HepG2 (cell line): Measurements from ENCODE around the gene OR5F1. TPM values are rescaled to one million over a fixed set of nuclear protein-coding genes. Genes with fewer than 3 reads are reported as not detected.

Source experiments
- ATAC-seq: fragments of 200-7000 bp; cut with Tn5 transposase; 3 replicates; pipeline ENCODE4 v1.9.1; 2020; ENCODE audit warnings: mild to moderate bottlenecking, moderate library complexity
- BruUV-seq: library from RNA; stranded (reverse); fragments of 400-500 nt; replicated peaks from 2 replicates; lab custom pipeline; 2021; lab: Mats Ljungman, UMichigan
- CTCF ChIA-PET: fragments of 300-600 bp; formaldehyde crosslinking; extraction: SDS; loops from one replicate; lab custom pipeline; 2021; ENCODE audit warnings: low total read pairs, inconsistent platforms, low intra/inter-chr PET ratio; lab: Yijun Ruan, JAX
- POLR2A ChIA-PET: fragments of 350-600 bp; sonication (Branson Sonifier 250); formaldehyde crosslinking; loops from one replicate; lab custom pipeline; 2020; ENCODE audit warnings: antibody characterized with exemption, inconsistent platforms; lab: Yijun Ruan, JAX
- DNase-seq: peaks from one replicate; pipeline ENCODE4 v3.0.0-alpha.2; 2015; ENCODE audit warnings: low spot score
- FAIRE-seq: peaks from 3 replicates; lab custom pipeline; 2011; peaks lifted over from hg19 to GRCh38; lab: Jason Lieb, UNC
- H2AFZ ChIP-seq: one replicate; pipeline ENCODE4 v1.6.1; 2011; ENCODE audit warnings: low read length, inconsistent platforms
- H3K27ac ChIP-seq: fragments of 300-600 bp; 3 replicates; pipeline ENCODE4 v1.8.0; 2011; ENCODE audit warnings: mixed run types, mild to moderate bottlenecking, mixed read lengths, low read length, inconsistent platforms; ENCODE audit not compliant: insufficient read depth; ENCODE audit errors: extremely low read length
- H3K27me3 ChIP-seq, 2 experiments: fragments of 200-600 bp in 1 of 2; 2 replicates in 1 of 2; 3 replicates in 1 of 2; pipeline versions ENCODE4 v1.6.0 to v1.8.0; 2011; ENCODE audit warnings: low read length in 2 of 2, mild to moderate bottlenecking in 2 of 2, moderate library complexity in 2 of 2, inconsistent platforms in 1 of 2; ENCODE audit not compliant: insufficient read depth in 2 of 2, control insufficient read depth in 1 of 2
- H3K36me3 ChIP-seq, 2 experiments: fragments of 200-600 bp in 1 of 2; replicated peaks in 1 of 2; 2 replicates in 1 of 2; 3 replicates in 1 of 2; pipeline versions ENCODE4 v1.5.1 to v1.8.0; 2011; ENCODE audit warnings: low read length in 2 of 2, inconsistent platforms in 1 of 2; ENCODE audit not compliant: insufficient read depth in 2 of 2, control insufficient read depth in 1 of 2
- H3K4me1 ChIP-seq: 2 replicates; pipeline ENCODE4 v1.5.1; 2012; ENCODE audit warnings: low read length, inconsistent platforms; ENCODE audit not compliant: insufficient read depth
- H3K4me2 ChIP-seq: 2 replicates; pipeline ENCODE4 v1.6.0; 2011; ENCODE audit warnings: low read depth, low read length, inconsistent platforms
- H3K4me3 ChIP-seq, 3 experiments: fragments of 200-600 bp in 1 of 3; sonication (generic), shearing (Covaris generic) in 1 of 3; replicated peaks in 1 of 3; 2 replicates each; pipeline ENCODE4 v1.5.1; 2011 to 2016; ENCODE audit warnings: low read length in 3 of 3, inconsistent platforms in 2 of 3, low read depth in 2 of 3, mild to moderate bottlenecking in 2 of 3, control low read depth in 1 of 3, mixed read lengths in 1 of 3; ENCODE audit not compliant: insufficient read depth in 1 of 3
- H3K79me2 ChIP-seq: one replicate; pipeline ENCODE4 v1.6.1; 2011; ENCODE audit warnings: low read length, inconsistent platforms; ENCODE audit not compliant: insufficient read depth
- H3K9ac ChIP-seq: 2 replicates; pipeline ENCODE4 v1.6.0; 2011; ENCODE audit warnings: mild to moderate bottlenecking, low read depth, low read length, inconsistent platforms; ENCODE audit not compliant: insufficient read depth
- H3K9me3 ChIP-seq: 2 replicates; pipeline ENCODE4 v1.5.1; 2012; ENCODE audit warnings: mild to moderate bottlenecking, low read length
- H4K20me1 ChIP-seq: 2 replicates; pipeline ENCODE4 v1.6.0; 2011; ENCODE audit warnings: inconsistent platforms, mild to moderate bottlenecking, low read length, moderate library complexity; ENCODE audit not compliant: insufficient read depth
- CHD2 ChIP-seq: IDR thresholded peaks from 2 replicates; pipeline ENCODE4 v1.6.1; 2011; ENCODE audit warnings: low read depth, low read length, improper control_type of control experiment
- HMG20A ChIP-seq: IDR thresholded peaks from 2 replicates; pipeline ENCODE4 v1.6.1; 2016; ENCODE audit warnings: borderline replicate concordance
- HOXA5 ChIP-seq: sonication (generic); formaldehyde crosslinking; IDR thresholded peaks from 2 replicates; pipeline ENCODE4 v1.4.0; 2020; ENCODE audit warnings: missing genetic modification reagents
- KMT2A ChIP-seq: sonication (generic); formaldehyde crosslinking; IDR thresholded peaks from 2 replicates; pipeline ENCODE4 v1.4.0; 2020; ENCODE audit warnings: missing genetic modification reagents
- PCBP1 ChIP-seq: fragments of 200-400 bp; formaldehyde crosslinking; IDR thresholded peaks from 2 replicates; pipeline ENCODE4 v1.6.1; 2017; ENCODE audit warnings: mild to moderate bottlenecking, low read depth, low read length, borderline replicate concordance
- THAP11 ChIP-seq: IDR thresholded peaks from 2 replicates; pipeline ENCODE4 v1.6.1; 2016; ENCODE audit warnings: missing biosample characterization, missing genetic modification reagents
- ZBTB8A ChIP-seq: sonication (generic); formaldehyde crosslinking; IDR thresholded peaks from 2 replicates; pipeline ENCODE4 v1.4.0; 2020; ENCODE audit warnings: mild to moderate bottlenecking, low read depth, missing genetic modification reagents, borderline replicate concordance
- ZSCAN5A ChIP-seq: sonication (generic); formaldehyde crosslinking; IDR thresholded peaks from 2 replicates; pipeline ENCODE4 v1.8.0; 2022; ENCODE audit warnings: mild to moderate bottlenecking, missing genetic modification reagents, borderline replicate concordance
- WGBS: methylation state at CpG from one replicate; pipeline ENCODE4 v1.1.6; 2017; ENCODE audit warnings: low lambda C conversion rate; 5-methylcytosine and 5-hydroxymethylcytosine counted together
- in situ Hi-C: cut with HindIII; loops from 2 replicates; pipeline ENCODE4 v1.10.0; 2017; ENCODE audit warnings: low pct_unique_long_range_greater_than_20kb; ENCODE audit not compliant: extremely low pct_ligation_motif_present
- intact Hi-C: fragments of 100-400 bp; cut with micrococcal nuclease; formaldehyde crosslinking; loops from one replicate; pipeline ENCODE4 v1.10.0; 2022; ENCODE audit not compliant: unreplicated experiment
- polyA plus RNA-seq, 8 experiments: library from polyadenylated mRNA; depleted of rRNA in 3 of 8; stranded (reverse) in 7 of 8; unstranded in 1 of 8; fragments of >200 nt; fragmentation: Illumina TruSeq in 4 of 8; extraction: Trizol in 4 of 8; gene quantifications; 2 replicates each; pipeline versions ENCODE4 v1.2.1 to v1.2.3, GENCODE V29; 2011 to 2016; ENCODE audit warnings: low read depth in 4 of 8, missing spikeins in 1 of 8, mixed read lengths in 1 of 8; ENCODE audit not compliant: insufficient read depth in 1 of 8
- total RNA-seq, 5 experiments: library from RNA; depleted of rRNA; stranded (reverse); fragments of >200 nt; fragmentation: Illumina TruSeq; extraction: Trizol; gene quantifications; 2 replicates each; pipeline ENCODE4 v1.2.3, GENCODE V29; 2016; ENCODE audit warnings: low read depth in 1 of 5
- TF ChIP-seq, protein P1 (sequence below): sonication (generic); formaldehyde crosslinking; IDR thresholded peaks from 2 replicates; pipeline ENCODE4 v1.4.0; 2020; ENCODE audit warnings: mild to moderate bottlenecking, missing genetic modification reagents

Gene OR5F1
- total and polyA plus RNA-seq, 2 of the 13 experiments (the other 11 are each of a cell fraction or from before 2014, with no cell fraction given): not detected

DNA sequence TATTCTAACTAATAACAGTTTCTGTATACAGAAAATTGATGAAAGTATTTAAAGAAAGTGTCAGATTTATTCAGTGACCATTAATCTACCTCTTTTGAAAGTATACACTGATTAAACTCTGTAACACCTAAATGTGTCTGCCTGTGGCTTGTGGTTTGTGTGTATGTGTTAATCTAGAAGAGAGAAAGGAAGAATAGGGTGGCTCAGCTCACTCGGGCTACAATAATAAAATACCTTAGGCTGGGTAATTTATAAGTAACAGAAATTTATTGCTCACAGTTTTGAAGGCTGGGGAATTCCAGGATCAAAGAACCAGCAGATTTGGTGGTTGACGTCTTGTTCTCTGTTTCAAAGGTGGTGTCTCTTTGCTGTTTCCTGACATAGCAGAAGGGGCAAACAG lies 19.4 kb upstream of the OR5F1 start:
- Histone ChIP-seq H3K9me3 (peaks cover 23% of the 10 kb centered on the region; the same call in 1 of the 2 replicates), H4K20me1 (no peaks in the 10 kb centered on the region), H3K79me2 (no peaks in the 10 kb centered on the region), H3K27ac (no peak overlapping the region), H3K4me3 (no peak overlapping the region), H3K4me2 (no peak overlapping the region), H3K27me3 (no peaks in the 10 kb centered on the region), H3K36me3 (no peaks in the 10 kb centered on the region), H3K4me1 (no peaks in the 10 kb centered on the region), H2AFZ (no peak overlapping the region), H3K9ac (no peak overlapping the region)
- FAIRE-seq (no peak), DNase-seq (no peak), ATAC-seq (no peak)
- in situ Hi-C loops (no loop called here), intact Hi-C loops (no loop called here)
- TF ChIP-seq HMG20A (CRISPR knock-in tag) (no peak), PCBP1 (no peak), CHD2 (no peak), ZSCAN5A (CRISPR knock-in tag) (no peak), ZBTB8A (no peak), HOXA5 (CRISPR knock-in tag) (no peak), THAP11 (no peak), KMT2A (CRISPR knock-in tag) (no peak)
- TF ChIP-seq, protein P1, sequence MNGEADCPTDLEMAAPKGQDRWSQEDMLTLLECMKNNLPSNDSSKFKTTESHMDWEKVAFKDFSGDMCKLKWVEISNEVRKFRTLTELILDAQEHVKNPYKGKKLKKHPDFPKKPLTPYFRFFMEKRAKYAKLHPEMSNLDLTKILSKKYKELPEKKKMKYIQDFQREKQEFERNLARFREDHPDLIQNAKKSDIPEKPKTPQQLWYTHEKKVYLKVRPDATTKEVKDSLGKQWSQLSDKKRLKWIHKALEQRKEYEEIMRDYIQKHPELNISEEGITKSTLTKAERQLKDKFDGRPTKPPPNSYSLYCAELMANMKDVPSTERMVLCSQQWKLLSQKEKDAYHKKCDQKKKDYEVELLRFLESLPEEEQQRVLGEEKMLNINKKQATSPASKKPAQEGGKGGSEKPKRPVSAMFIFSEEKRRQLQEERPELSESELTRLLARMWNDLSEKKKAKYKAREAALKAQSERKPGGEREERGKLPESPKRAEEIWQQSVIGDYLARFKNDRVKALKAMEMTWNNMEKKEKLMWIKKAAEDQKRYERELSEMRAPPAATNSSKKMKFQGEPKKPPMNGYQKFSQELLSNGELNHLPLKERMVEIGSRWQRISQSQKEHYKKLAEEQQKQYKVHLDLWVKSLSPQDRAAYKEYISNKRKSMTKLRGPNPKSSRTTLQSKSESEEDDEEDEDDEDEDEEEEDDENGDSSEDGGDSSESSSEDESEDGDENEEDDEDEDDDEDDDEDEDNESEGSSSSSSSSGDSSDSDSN (CRISPR knock-in tag): no peak
- ChIA-PET POLR2A (no interaction called here), CTCF (no interaction called here)
- WGBS: 0% methylated on average over 2 of the region's 2 CpGs
- no TSS peak for BruUV-seq
